Posterior vena cava (tissue), 2 donors: ENCODE measurements around the gene UTP14A. TPM values are rescaled to one million over a fixed set of nuclear protein-coding genes. Genes with fewer than 3 reads are reported as not detected.

Experiments
- DNase-seq: peaks from one replicate; pipeline ENCODE4 v3.0.0-alpha.2; 2020; ENCODE audit warnings: low spot score
- intact Hi-C, 2 donors: fragments of 100-400 bp; cut with DNase I; formaldehyde crosslinking; loops; one replicate each; pipeline versions ENCODE4 v1.14.1 to v1.14.2; 2022 to 2023
- total RNA-seq, 2 donors: library from RNA; stranded (reverse); fragmentation: NEBNext Ultra II Directional; extraction: Animal tissue kit (Norgen Biotek cat#: 25700); gene quantifications; one replicate each; pipeline ENCODE4 v1.2.1, GENCODE V29; 2021
- donor health status: DM: yes; HTN: yes; CAD: no.
- donor health status: DM: yes; HTN: yes; CAD: no.

UTP14A gene
- total RNA-seq, 2 donors from 2014 or later = 13.2 to 14.3 TPM

- intact Hi-C loops = no loop called here
- no peak for DNase-seq
Observed at GRCh38 chrX:129976441-129976840, 70.5 kb downstream of the UTP14A start.

Other genes starting within 250 kb of the UTP14A start
- gene XPNPEP2, start 167.2 kb upstream of the UTP14A start, total RNA-seq = 10 to 100 TPM; 11.3 to 29.3 TPM
- gene SASH3, start 126.2 kb upstream of the UTP14A start, total RNA-seq = 10 to 100 TPM; 11.6 to 18.5 TPM
- 10 to 100 TPM; 23.0 to 23.7 TPM for gene ZDHHC9, start 62.3 kb upstream of the UTP14A start, total RNA-seq
- 10 to 100 TPM; 14.8 to 17.7 TPM for gene BCORL1, start 76.5 kb downstream of the UTP14A start, total RNA-seq
- 10 to 100 TPM; 13.6 to 13.8 TPM for gene ELF4, start 204.3 kb downstream of the UTP14A start, total RNA-seq